PC-3 (cell line): ENCODE data around the gene RPGRIP1. TPM values are rescaled to one million over a fixed set of nuclear protein-coding genes. Genes with fewer than 3 reads are reported as not detected.

Experiments used
- ATAC-seq: fragments of 200-7000 bp; cut with Tn5 transposase; 2 replicates; pipeline ENCODE4 v1.9.1; 2020; ENCODE audit warnings: mild to moderate bottlenecking, moderate library complexity
- BruUV-seq: library from RNA; stranded (reverse); fragments of 400-500 nt; replicated peaks from 2 replicates; lab custom pipeline; 2021; lab: Mats Ljungman, UMichigan
- CTCF ChIA-PET: fragments of 300-600 bp; sonication (Branson Sonifier 250); formaldehyde crosslinking; loops from one replicate; lab custom pipeline; 2022; ENCODE audit warnings: antibody characterized with exemption; lab: Charles Lee
- POLR2A ChIA-PET: fragments of 300-600 bp; sonication (Branson Sonifier 250); formaldehyde crosslinking; loops from one replicate; lab custom pipeline; 2022; ENCODE audit warnings: antibody characterized with exemption; ENCODE audit not compliant: unreplicated experiment; lab: Charles Lee
- DNase-seq: peaks from one replicate; pipeline ENCODE4 v3.0.0-alpha.2; 2015
- H2AFZ ChIP-seq: fragments of 300-600 bp; sonication (generic); 2 replicates; pipeline ENCODE4 v1.6.0; 2016; ENCODE audit warnings: antibody characterized with exemption, low read length
- H3F3A ChIP-seq: fragments of 300-600 bp; sonication (generic); one replicate; pipeline ENCODE4 v1.6.0; 2017; ENCODE audit warnings: antibody characterized with exemption, low read length, control low read depth, mild to moderate bottlenecking; ENCODE audit not compliant: unreplicated experiment
- H3K27ac ChIP-seq: fragments of 300-600 bp; sonication (generic); 2 replicates; pipeline ENCODE4 v1.5.1; 2016; ENCODE audit warnings: mild to moderate bottlenecking, low read length
- H3K27me3 ChIP-seq: fragments of 300-600 bp; sonication (generic); 2 replicates; pipeline ENCODE4 v1.6.1; 2016; ENCODE audit warnings: low read length, mixed read lengths
- H3K36me3 ChIP-seq: fragments of 300-600 bp; sonication (generic); 2 replicates; pipeline ENCODE4 v1.6.1; 2016; ENCODE audit warnings: low read depth, mixed run types, low read length, mixed read lengths
- H3K4me1 ChIP-seq: fragments of 300-600 bp; sonication (generic); 2 replicates; pipeline ENCODE4 v1.5.1; 2016; ENCODE audit warnings: low read length; ENCODE audit not compliant: insufficient read depth
- H3K4me2 ChIP-seq: fragments of 300-600 bp; sonication (generic); 2 replicates; pipeline ENCODE4 v1.6.0; 2016; ENCODE audit warnings: low read length
- H3K4me3 ChIP-seq: fragments of 300-600 bp; sonication (generic); 2 replicates; pipeline ENCODE4 v1.5.1; 2016; ENCODE audit warnings: mild to moderate bottlenecking, low read length, mixed read lengths
- H3K79me2 ChIP-seq: fragments of 300-600 bp; sonication (generic); 2 replicates; pipeline ENCODE4 v1.6.1; 2017; ENCODE audit warnings: low read length, mixed read lengths
- H3K9ac ChIP-seq: fragments of 300-600 bp; sonication (generic); 2 replicates; pipeline ENCODE4 v1.6.0; 2016; ENCODE audit warnings: mild to moderate bottlenecking, low read length
- H3K9me2 ChIP-seq: fragments of 300-600 bp; sonication (generic); replicated peaks from 2 replicates; pipeline ENCODE4 v1.6.1; 2016; ENCODE audit warnings: mixed run types, low read length, mixed read lengths
- H3K9me3 ChIP-seq: fragments of 300-600 bp; sonication (generic); 2 replicates; pipeline ENCODE4 v1.6.1; 2016; ENCODE audit warnings: low read length, mixed read lengths
- H4K20me1 ChIP-seq: fragments of 300-600 bp; sonication (generic); 2 replicates; pipeline ENCODE4 v1.6.1; 2016; ENCODE audit warnings: low read length, mixed read lengths
- CTCF ChIP-seq: fragments of 300-600 bp; sonication (generic); conservative IDR thresholded peaks from 2 replicates; pipeline ENCODE4 v1.5.1; 2017; ENCODE audit warnings: antibody characterized with exemption, low read depth, mild to moderate bottlenecking, low read length
- EZH2 ChIP-seq: fragments of 300-600 bp; sonication (generic); IDR thresholded peaks from one replicate; pipeline ENCODE4 v1.6.1; 2017; ENCODE audit warnings: antibody characterized with exemption, mild to moderate bottlenecking, low read length; ENCODE audit not compliant: unreplicated experiment
- EZH2phosphoT487 ChIP-seq: fragments of 300-600 bp; sonication (generic); IDR thresholded peaks from 2 replicates; pipeline ENCODE4 v1.6.1; 2018; ENCODE audit warnings: mild to moderate bottlenecking, antibody characterized with exemption, low read length, borderline replicate concordance
- intact Hi-C: fragments of 100-400 bp; cut with micrococcal nuclease; formaldehyde crosslinking; loops from 2 replicates; pipeline ENCODE4 v1.9.0; 2023
- total RNA-seq: library from RNA; depleted of rRNA; stranded (reverse); fragments of >200 nt; gene quantifications from 2 replicates; pipeline ENCODE4 v1.2.3, GENCODE V29; 2014

Gene RPGRIP1
- total RNA-seq, 1 experiment from 2014 or later: 0.33 TPM

GRCh38 chr14:21267431-21267845 lies 12.4 kb upstream of the RPGRIP1 start:
- peaks cover 42% of the 10 kb centered on the region for H3K4me1 ChIP-seq
- peaks cover 28% of the 10 kb centered on the region for H3F3A ChIP-seq
- no peaks in the 10 kb centered on the region for H3K27me3 ChIP-seq
- ChIA-PET CTCF (no interaction called here), POLR2A (no interaction called here)
- H3K9me3 ChIP-seq: no peaks in the 10 kb centered on the region
- H2AFZ ChIP-seq: no peak overlapping the region
- no TSS peak for BruUV-seq
- peak overlapping the region; percentile 97 for H3K4me3 ChIP-seq
- peak overlapping the region; percentile 94 for H3K4me2 ChIP-seq
- H3K9me2 ChIP-seq: no peaks in the 10 kb centered on the region
- peaks cover 69% of the 10 kb centered on the region for H3K79me2 ChIP-seq
- H4K20me1 ChIP-seq: peaks cover 64% of the 10 kb centered on the region
- peak; percentile 27 for DNase-seq
- peaks cover 55% of the 10 kb centered on the region for H3K36me3 ChIP-seq
- no peak for ATAC-seq
- no peak overlapping the region; the same call in 1 of the 2 replicates for H3K27ac ChIP-seq
- intact Hi-C loops: loop anchor here (10.0 kb wide), 1 partner anchor 117 kb away; the partner anchor contains the start of gene SUPT16H
- no peak for TF ChIP-seq EZH2
- no peak for TF ChIP-seq CTCF
- no peak for TF ChIP-seq EZH2phosphoT487
- H3K9ac ChIP-seq: peak overlapping the region; percentile 98

GRCh38 chr14:21267886-21268616 lies 11.8 kb upstream of the RPGRIP1 start:
- intact Hi-C loops: loop anchor here (10.0 kb wide), 1 partner anchor 117 kb away; the partner anchor contains the start of gene SUPT16H
- peaks cover 59% of the 10 kb centered on the region for H4K20me1 ChIP-seq
- peaks cover 28% of the 10 kb centered on the region for H3F3A ChIP-seq
- peaks cover 50% of the 10 kb centered on the region for H3K36me3 ChIP-seq
- POLR2A ChIA-PET: no interaction called here
- CTCF ChIA-PET: no interaction called here
- TF ChIP-seq EZH2phosphoT487 (no peak), CTCF (no peak), EZH2 (no peak)
- no peaks in the 10 kb centered on the region for H3K9me2 ChIP-seq
- H3K4me3 ChIP-seq: peak overlapping the region; percentile 97
- peak; percentile 17 for DNase-seq
- peaks cover 63% of the 10 kb centered on the region for H3K79me2 ChIP-seq
- no peak for ATAC-seq
- H3K9me3 ChIP-seq: no peaks in the 10 kb centered on the region
- peak overlapping the region; percentile 46 for H3K27ac ChIP-seq
- H3K9ac ChIP-seq: peak overlapping the region; percentile 98
- no TSS peak for BruUV-seq
- peak overlapping the region; percentile 94 for H3K4me2 ChIP-seq
- no peak overlapping the region for H2AFZ ChIP-seq
- no peaks in the 10 kb centered on the region for H3K27me3 ChIP-seq
- peaks cover 40% of the 10 kb centered on the region for H3K4me1 ChIP-seq
